Thyroid gland (tissue), 4 donors: ENCODE data around the gene ARHGEF1.

Source experiments
- POLR2A ChIP-seq, 2 donors: fragments of 450-650 bp; IDR thresholded peaks; one replicate each; pipeline ENCODE4 v1.6.1; 2017; ENCODE audit warnings: antibody characterized with exemption in 2 of 2, mild to moderate bottlenecking in 2 of 2, moderate library complexity in 1 of 2
- TF ChIP-seq, protein P1 (sequence below), 6 experiments: fragments of 200-600 bp in 3 of 6; fragments of 450-650 bp in 3 of 6; sonication (generic) in 3 of 6; IDR thresholded peaks; one replicate each; pipeline ENCODE4 v1.5.1; 2016 to 2019; ENCODE audit warnings: antibody characterized with exemption in 6 of 6, mild to moderate bottlenecking in 2 of 6, inconsistent platforms in 1 of 6, moderate library complexity in 1 of 6

DNA sequence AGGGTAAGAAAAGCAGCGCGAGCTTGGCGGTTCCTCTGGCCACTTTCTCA lies 38.2 kb upstream of the ARHGEF1 start, which contains the start of gene DMRTC2:
- TF ChIP-seq, protein P1, sequence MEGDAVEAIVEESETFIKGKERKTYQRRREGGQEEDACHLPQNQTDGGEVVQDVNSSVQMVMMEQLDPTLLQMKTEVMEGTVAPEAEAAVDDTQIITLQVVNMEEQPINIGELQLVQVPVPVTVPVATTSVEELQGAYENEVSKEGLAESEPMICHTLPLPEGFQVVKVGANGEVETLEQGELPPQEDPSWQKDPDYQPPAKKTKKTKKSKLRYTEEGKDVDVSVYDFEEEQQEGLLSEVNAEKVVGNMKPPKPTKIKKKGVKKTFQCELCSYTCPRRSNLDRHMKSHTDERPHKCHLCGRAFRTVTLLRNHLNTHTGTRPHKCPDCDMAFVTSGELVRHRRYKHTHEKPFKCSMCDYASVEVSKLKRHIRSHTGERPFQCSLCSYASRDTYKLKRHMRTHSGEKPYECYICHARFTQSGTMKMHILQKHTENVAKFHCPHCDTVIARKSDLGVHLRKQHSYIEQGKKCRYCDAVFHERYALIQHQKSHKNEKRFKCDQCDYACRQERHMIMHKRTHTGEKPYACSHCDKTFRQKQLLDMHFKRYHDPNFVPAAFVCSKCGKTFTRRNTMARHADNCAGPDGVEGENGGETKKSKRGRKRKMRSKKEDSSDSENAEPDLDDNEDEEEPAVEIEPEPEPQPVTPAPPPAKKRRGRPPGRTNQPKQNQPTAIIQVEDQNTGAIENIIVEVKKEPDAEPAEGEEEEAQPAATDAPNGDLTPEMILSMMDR (IDR thresholded peaks at IDR 0.05), result no peak
- no peak for TF ChIP-seq POLR2A (IDR thresholded peaks at IDR 0.05)
